Stimulated activated CD4-positive, alpha-beta T cell treated with anti-CD3 and anti-CD28 coated beads, Interleukin-4, amount 100 ng/mL, for 1 hour (primary cell): ENCODE data around the gene IL1RAPL2.

ENCODE experiments used
- DNase-seq: peaks from one replicate; pipeline ENCODE4 v3.0.0-alpha.2; 2020

Gene IL1RAPL2

DNA sequence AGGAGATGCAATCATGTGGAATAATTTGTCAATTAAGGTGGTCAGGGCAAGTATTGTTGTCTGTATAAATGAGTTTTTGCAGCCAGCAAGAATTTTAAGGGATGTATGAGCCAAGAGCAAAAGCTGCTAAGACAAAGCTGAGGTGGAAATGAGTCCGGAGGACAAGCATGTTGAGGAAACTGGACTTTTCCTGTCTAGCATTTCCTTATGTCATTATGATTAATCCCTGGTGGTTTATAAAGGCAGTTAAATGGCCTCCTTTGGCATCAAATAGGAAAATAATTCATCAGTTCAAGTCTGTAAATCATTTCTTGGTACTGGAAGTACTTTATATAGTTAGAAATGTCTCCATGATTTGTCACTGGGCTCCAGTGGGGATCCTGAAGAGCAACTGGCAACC is 716.1 kb downstream of the IL1RAPL2 start:
- DNase-seq: no peak

DNA sequence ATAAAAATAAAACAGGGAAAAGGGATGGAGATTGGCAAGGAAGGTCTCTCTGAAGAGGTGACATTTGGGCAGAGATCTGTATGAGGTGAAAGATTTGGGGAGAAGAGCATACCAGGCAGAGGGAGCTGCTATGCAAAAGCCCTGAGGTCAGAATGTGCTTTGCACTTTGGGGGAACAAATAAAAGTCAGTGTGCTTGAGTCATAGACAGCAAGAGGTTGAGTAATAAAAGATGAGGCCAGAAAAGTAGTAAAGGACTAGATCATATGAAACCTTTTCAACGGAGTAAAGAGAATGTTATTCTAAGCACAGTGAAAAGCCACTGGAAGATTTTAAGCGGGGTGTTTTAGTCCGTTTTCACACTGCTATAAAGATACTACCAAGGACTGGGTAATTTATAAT is 731.0 kb downstream of the IL1RAPL2 start:
- DNase-seq: no peak

DNA sequence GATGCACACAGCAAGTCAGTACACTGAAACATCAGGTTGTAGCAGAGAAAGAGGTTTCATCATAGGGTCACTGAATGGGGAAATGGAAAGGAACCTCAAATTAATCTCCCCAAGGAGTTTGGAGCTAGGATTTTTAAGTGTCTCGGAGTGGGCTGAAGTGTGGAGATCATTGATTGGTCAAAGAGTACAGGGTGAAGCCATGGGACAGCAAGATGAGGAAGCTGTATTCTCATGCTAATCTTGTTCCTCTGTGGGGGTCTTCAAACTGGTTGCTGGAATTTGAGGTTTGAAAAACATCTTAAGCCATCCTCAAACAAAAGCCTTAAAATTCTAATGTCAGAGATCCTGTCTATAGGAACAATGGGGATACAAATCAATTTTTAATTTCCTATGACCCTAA is 733.3 kb downstream of the IL1RAPL2 start:
- DNase-seq: no peak

DNA sequence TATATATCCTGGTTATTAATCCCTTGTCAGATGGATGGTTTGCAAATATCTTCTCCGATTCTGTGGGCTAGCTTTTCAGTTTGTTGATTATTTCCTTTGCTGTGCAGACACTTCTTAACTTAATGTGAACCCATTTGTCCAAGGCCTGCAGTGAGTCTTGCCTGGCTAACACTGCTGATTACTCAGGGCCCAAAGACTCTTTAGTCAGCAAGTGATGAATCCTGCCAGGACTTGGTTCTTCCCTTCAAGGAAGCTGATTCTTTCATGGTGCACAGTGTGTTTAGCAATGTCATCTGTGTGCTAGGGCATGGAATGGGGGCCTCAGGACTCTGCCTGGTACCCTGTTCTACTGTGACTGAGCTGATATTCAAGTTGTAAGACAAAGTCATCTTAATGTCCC is 736.2 kb downstream of the IL1RAPL2 start:
- DNase-seq: no peak

DNA sequence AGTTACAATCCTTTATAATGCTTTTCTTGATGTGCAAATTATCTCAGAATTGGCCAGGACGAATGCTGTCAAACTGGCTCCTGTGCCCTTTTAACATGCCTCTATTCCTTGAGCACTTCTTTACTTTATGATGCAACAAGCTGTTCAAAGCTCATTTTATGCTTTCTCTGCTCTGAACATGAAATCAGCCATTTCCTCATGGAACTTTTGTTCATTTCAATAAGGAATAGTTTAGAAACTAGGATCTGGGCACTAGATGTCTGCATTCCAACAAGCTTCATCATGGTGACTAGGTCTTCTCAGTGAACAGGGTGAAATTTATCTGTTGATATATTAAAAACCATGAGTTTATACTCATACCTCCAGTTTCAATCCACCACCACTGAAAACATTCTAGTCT is 741.8 kb downstream of the IL1RAPL2 start:
- DNase-seq: no peak

DNA sequence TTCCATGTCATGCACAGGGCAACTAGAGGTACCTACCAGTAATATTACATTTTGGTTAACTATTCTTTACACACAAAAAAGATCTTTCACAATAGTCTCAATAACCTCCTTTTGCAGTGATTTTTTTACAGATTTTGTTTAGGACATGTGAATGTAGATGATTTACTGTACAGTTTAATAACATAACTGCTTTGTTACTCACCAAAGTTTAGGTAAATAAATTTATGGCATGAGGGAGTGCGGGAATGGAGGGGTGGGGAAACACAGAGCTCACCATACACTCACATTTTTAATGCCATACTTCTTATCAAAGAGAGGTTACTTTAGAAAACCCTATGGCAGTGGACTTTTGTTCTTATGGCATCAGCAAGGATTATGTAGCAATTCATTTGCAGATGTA is 747.6 kb downstream of the IL1RAPL2 start:
- no peak for DNase-seq

DNA sequence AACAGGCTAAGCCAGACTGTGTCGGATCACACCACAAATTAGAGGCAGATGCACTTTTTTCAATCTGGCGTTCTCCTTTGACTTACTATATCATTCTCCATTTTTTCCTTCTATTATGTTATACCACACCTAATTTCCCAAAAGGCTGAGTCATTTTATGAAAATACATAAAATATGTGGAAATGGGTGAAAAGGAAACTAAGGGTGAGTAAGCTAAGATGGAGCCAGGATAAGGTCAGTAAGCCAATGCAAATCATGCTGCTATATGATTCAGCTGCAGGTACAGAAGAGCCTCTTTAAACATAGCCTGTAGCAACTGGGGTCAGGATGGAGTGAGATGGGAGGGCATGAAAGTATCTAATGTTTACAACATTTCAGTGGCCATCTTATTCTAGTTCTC is 748.5 kb downstream of the IL1RAPL2 start:
- DNase-seq: no peak

DNA sequence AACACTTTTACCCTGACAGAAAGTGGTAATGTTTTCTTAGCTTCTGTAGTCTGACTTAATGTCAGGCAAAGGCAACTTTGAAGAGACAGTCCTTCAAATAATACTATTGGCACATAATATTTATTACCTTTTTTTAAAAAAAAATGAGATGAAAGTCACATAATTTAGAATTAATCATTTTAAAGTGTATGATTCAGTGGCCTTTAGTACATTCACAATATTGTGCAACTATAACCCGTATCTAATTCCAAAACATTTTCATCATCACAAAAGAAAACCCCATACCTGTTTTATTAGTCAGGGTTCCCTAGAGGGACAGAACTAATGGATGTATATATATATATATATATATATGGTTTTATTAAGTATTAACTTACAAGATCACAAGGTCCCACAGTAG is 749.2 kb downstream of the IL1RAPL2 start:
- DNase-seq: no peak

DNA sequence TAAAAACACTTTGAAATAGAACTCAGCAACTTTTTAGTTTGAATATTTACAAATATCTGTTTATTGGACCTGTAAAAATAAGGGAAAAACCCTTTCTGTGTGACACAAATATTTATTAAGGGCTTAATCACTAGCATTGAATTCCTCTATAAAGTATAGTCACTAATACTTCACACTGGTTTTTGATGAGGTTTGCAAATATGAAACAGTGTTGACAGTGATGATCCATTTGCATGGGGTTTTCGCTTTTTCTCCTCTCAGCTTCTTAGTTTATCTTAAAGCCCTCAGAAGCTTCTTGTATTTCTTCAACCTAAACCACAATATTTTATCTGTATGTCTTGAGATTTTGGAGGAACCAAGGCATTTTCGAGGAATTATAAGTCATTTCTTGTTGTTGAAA is 751.1 kb downstream of the IL1RAPL2 start:
- no peak for DNase-seq

DNA sequence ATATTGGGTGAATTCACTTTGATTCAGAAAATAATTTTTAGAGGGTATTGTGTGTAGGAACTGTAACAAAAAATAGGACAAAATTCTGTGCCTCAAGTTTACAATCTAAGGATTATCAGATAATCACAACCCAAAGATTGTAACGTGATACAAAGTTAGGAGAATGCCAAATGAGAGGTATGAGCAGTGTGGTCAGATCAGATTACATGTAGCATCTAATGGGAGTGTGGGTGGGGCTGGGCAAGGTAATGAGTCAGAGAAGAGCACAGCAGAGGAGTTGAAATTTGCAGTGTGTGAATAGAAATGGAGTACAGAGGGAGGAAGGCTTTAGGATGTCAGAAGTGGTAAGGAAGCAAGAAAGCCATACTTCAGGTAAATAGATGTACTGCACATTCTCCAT is 757.9 kb downstream of the IL1RAPL2 start:
- no peak for DNase-seq

DNA sequence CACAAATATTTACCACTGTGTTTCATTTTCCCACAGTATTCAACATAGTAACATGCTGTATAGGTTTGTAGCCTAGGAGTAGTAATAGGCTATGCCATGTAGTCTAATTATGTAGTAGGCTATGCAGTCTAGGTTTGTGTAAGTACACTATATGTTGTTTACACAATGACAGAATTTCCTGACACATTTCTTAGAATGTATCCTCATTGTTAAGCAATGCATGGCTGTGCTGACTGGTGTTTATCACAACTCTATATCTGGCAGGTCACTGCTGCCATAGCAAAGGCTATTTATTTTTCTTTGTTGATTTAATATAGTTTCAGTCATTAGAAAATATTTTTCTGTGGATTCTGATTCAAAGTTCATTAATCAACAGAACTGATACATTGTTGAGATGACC is 762.8 kb downstream of the IL1RAPL2 start:
- no peak for DNase-seq

DNA sequence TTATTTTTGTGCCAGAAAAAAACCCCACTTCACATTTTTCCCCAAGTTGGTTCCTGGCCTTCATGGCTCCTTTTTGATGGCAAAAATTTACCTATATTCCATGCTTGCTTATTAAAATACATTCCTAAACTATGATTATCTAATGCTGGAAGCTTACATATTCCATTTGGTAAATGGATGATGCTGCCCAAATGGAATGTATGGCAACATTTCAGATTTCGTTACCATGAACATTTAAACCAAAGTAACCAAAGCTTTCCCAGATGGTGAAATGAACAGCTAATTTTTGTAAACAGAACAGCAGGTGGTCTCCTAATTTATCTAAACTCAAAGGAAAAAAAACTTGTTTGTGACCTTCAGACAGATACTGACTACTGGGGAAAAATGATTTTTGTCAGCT is 765.2 kb downstream of the IL1RAPL2 start:
- DNase-seq: no peak

DNA sequence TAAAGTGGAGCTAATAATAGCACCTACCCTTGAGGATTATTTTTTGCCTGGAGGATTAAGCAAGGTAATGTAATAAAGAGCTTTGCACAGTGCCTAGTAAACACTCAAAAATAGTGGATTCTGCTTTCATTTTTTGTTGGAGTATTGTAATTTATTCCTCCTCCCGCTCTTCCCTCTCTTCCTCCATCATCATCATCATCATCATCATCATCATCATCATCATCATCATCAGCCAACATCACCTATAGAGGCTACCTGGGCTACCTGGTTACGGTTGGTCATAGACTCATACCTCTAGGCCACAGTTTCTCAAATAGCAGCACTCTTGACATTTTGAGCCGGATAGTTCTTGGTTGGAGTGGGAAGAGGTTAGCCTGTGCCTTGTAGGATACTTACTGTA is 781.4 kb downstream of the IL1RAPL2 start:
- no peak for DNase-seq

DNA sequence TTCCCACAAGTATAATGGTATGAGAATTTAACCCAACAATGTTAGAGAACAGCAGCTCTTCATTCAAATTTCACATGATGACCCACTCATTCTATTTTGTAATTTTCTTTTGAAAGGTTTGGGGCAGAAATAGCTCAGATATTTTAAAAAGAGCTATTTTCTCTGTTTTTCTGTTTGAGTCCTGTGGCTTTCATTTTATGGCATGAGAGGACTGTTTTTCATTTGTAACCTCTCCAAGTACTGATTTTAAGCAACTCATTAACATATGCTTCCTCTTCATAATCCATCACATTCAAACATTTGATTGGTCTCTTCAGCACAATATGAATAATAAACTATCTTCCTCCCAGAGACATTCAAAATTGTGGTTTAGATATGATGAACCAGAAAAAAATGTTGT is 783.5 kb downstream of the IL1RAPL2 start:
- DNase-seq: no peak

DNA sequence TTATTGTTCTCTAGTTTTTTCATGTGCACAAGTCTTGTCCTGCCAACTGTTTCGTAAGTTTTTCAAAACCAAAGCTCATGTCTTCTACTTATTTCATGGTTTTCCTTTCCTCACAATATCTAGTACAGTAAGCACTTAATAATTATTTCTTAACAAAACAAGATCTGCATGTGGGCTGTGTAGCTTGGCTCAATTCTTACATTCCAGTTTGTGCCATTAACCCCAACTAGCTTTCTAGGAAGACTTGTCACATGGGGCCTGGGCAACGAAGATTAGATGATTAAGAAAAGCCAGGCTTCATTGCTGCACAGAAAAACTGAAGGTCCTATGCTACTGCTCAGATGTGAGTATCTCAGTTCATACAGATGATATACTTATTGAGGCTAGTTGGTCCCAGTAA is 809.8 kb downstream of the IL1RAPL2 start:
- DNase-seq: no peak

DNA sequence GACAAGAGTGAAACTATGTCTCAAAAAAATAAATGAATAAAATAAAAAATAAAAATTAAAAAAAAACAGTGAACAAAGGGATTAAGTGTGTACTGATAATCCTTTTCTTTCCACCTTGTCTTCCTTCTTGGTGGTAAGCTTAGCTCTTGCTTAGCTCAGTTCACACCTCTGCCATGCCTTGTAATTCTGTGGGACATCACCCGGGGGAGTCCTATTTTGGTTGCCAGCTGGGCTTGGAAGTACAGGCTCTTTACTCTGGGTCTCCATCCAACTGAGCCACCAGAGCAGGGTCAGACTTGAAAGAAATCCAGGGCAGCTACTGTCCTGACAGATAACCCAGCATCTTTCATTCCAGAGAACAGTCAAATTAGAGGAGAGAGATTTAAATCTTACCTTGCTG is 858.7 kb downstream of the IL1RAPL2 start:
- no peak for DNase-seq

DNA sequence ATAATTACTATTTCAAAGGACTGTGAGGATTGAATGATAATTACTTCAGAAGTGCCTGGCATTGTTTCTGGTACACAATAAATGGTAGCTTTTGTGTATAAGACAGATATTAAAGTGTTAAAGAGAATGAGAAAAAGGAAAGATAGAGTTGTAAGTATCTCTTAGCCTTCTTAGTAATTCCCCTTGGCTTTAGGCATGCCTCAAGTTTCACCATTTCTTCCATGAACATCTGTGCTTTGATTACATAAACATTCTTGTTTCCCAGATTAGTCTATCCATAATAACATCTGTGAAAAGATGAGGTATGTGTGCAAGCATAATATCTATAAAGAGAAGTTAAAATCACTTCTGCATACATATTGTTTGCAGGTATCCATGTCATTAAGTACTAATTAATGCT is 885.4 kb downstream of the IL1RAPL2 start:
- DNase-seq: no peak

DNA sequence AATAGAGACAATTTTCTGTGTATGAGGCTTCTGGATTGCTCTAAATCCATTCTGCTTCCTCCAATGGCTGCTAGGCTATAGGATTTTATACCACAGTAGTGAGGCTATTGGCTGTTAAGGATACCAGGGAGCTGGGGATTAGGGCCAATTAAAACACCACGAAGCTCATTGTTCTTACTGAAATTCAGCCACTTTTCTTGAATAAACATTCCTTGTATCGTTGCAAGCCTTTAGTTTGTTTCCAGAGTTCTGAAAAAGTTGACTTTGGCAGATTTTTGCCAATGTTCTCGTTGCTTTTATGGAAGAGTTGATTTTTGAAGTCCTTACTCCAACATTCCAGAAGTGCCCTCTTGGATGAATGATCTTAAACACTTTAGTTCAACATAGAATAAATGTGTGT is 892.8 kb downstream of the IL1RAPL2 start:
- DNase-seq: no peak

DNA sequence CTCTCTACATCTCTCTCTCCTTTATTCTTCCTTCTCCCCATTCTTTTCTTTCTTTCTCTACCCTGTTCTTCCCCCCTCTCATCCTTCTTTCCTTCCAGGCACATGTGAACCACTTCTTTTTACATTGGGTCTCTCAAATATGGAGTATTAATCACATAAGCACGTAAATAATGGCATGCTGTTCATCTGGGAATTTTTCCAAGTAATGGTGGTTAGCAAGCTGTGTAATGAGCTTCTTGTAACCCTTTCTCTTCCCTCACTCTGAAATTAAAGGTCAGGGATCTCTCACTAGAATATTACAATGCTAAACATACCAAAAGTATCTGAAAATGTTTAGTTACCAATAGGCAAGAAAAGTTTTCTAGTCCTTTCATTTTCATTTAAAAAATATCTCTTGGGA is 894.4 kb downstream of the IL1RAPL2 start:
- DNase-seq: no peak

DNA sequence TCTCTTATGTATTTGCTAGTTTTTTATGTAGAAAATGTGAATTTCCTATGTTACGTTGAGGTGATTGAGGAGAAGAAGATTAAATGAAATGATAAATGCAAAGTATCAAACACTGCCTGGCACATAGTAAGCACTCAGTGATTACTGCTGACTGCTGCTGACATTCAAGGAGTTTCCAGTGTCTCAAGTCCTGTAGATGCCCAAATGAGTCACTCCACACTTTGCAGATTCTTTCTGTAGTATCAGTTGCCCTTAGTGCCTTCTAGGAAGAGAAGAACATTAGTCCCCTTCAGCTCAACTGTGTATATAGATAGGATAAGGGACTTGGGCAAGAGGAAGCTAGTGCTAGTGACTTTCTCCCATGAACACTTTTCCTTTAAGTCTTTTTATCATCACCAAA is 895.0 kb downstream of the IL1RAPL2 start:
- no peak for DNase-seq

DNA sequence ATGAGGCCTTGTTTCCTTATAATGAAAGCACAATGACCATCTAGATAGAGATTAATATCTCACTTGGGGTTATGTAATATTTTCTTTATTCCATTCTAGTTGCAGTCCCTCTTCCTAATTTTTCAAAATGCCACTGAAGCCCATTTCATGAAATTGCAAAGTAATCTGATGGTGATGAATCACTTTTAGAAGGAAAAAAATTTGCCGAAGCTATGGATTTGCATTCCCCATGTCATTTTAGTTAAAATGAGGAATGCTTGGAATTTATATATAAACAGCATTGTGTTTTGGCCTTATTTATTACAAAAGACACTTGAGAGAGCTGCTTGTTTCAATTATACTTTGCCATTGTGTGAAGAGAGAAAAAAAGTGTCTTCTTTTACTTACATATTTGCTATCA is 896.2 kb downstream of the IL1RAPL2 start:
- DNase-seq: no peak

DNA sequence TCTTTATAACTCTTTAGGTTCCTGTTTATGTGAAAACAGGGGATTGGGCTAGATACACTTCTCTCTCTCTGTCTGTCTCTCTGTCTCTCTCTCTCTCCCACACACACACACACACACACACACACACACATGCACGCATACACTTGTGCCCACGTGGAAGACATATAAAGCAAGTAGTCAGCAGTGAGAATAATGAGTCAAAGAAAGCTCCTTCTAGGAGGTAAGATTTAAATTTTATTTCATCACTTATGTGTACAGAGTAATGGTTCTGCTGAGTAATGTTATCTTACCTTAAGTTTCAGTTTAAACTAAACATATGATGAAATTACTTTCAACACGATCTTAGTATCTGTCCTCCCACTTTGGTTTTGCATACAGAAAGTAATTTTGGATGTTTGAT is 897.5 kb downstream of the IL1RAPL2 start:
- no peak for DNase-seq

DNA sequence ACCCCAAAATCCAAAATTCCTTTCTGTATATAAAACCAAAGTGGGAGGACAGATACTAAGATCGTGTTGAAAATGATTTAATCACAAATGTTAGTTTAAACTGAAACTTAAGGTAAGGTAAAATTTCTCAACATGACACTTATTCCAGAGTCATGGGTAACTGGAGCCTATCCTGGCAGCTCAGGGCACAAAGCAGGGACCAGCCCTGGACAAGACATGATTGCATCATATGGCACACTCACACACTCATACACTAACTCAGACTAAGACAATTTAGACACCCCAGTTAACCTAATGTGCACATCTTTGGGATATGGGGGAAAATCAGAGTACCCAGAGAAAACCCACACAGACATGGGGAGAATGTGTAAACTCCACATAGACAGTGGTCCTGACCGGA is 898.6 kb downstream of the IL1RAPL2 start:
- DNase-seq: no peak

DNA sequence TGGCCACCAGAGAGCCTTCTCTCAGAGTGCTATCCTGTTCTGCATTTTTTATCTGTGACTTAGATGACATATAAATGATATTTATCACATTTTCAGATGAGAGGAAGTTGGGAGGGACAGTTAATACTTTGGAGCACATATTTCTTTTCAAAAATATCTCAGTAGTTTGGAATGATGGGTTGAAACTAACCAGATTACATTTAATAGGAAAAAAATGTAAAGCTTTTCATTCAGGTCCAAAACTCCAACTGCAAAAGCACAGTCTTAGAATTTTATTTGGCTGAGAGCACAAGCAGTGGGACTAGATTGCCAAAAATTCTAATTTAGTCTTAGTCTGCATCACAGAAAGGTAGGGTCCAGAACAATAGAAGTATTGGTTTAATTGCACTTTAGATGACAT is 902.7 kb downstream of the IL1RAPL2 start:
- DNase-seq: no peak

DNA sequence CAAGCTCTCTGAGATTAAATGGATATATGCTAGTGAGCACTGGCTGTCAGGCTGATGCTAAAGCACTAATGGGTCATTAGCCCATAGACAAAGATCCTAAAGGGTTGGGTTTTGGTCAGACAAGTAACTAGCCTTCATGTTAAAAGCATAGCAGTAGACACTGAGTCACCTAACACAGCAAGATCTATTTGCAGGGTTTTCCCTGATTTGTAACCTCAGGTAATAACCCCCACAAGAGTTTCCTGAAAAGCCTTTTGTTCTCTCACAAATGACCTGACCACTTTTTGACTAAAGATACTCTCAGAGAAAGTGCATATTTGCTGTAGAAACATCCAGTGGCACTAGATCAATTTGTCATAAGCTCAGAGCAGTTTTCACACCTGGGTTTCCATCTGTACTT is 905.6 kb downstream of the IL1RAPL2 start:
- no peak for DNase-seq

DNA sequence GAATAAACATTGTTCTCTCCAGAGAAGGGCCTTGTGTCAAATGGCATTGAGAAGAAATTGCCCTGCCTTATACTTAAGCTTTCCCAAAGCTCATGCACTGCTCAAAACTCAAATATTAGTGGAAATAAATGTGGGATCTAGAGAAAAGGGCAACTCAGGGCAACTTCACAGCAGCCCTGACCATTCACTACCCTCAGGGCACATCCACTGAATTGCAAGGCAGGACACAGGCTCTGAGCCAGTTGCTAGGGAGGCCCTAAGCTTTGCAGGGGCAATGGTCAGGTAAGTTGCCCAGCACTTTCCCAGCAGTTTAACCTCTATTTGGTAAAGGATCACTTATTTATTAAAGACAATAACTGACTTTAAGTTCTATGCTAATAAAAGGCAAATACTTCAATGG is 909.8 kb downstream of the IL1RAPL2 start:
- no peak for DNase-seq
